ENCODE data around the gene ARSB.

- TF ChIP-seq POLR2A (IDR thresholded peaks at IDR 0.05) (no peak), CTCF (IDR thresholded peaks at IDR 0.05) (no peak), POLR2AphosphoS5 (IDR thresholded peaks at IDR 0.05) (no peak), EP300 (IDR thresholded peaks at IDR 0.05) (no peak)
Measured at GRCh38 chr5:78824831-78825281, 160.3 kb downstream of the ARSB start.

Measured in gastroesophageal sphincter (tissue), 3 donors.